Ishikawa (cell line): Measurements from ENCODE around the gene SERPINB11.

Experiments
- CEBPB ChIP-seq: IDR thresholded peaks from 2 replicates; pipeline ENCODE4 v1.6.1; 2012
- CREB1 ChIP-seq: IDR thresholded peaks from 2 replicates; pipeline ENCODE4 v1.6.1; 2012; ENCODE audit warnings: low read depth
- EGR1 ChIP-seq: IDR thresholded peaks from 2 replicates; pipeline ENCODE4 v1.6.1; 2012
- EP300 ChIP-seq: IDR thresholded peaks from 2 replicates; pipeline ENCODE4 v1.6.1; 2012; ENCODE audit warnings: borderline replicate concordance
- FOXM1 ChIP-seq: IDR thresholded peaks from 2 replicates; pipeline ENCODE4 v1.6.1; 2012; ENCODE audit warnings: low read depth, borderline replicate concordance
- RAD21 ChIP-seq: IDR thresholded peaks from 2 replicates; pipeline ENCODE4 v1.6.1; 2012; ENCODE audit warnings: low read depth
- REST ChIP-seq: IDR thresholded peaks from 2 replicates; pipeline ENCODE4 v1.6.1; 2012; ENCODE audit warnings: low read depth, mild to moderate bottlenecking
- TAF1 ChIP-seq: IDR thresholded peaks from 2 replicates; pipeline ENCODE4 v1.6.1; 2012; ENCODE audit warnings: low read depth, mild to moderate bottlenecking
- TCF12 ChIP-seq: IDR thresholded peaks from 2 replicates; pipeline ENCODE4 v1.6.1; 2012; ENCODE audit warnings: low read depth
- TEAD4 ChIP-seq: IDR thresholded peaks from 2 replicates; pipeline ENCODE4 v1.6.1; 2012
- USF1 ChIP-seq: IDR thresholded peaks from 2 replicates; pipeline ENCODE4 v1.6.1; 2012
- TF ChIP-seq, protein P1 (sequence below): IDR thresholded peaks from 2 replicates; pipeline ENCODE4 v1.6.1; 2012

DNA sequence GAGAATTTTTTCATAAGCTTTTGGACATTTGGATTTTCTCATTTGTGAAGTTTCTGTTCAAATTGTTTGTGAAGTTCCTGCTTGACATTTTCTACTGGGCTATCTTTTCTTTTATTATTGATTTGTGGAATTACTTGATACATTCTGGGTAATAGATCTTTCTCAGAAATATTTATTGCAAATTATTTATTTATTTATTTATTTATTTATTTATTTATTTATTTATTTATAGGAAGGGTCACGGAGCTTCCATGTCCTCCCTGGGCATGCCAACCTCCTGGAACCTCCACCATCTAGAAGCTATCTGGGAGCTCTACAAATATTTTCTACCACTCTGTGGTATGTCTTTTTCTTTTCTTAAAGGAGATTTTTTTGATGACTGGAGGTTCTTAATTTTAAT lies 46.7 kb downstream of the SERPINB11 start:
- no peak for TF ChIP-seq TCF12
- TF ChIP-seq USF1 = no peak
- no peak for TF ChIP-seq TAF1
- TF ChIP-seq TEAD4 = no peak
- TF ChIP-seq, protein P1, sequence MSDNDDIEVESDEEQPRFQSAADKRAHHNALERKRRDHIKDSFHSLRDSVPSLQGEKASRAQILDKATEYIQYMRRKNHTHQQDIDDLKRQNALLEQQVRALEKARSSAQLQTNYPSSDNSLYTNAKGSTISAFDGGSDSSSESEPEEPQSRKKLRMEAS = no peak
- no peak for TF ChIP-seq CEBPB
- no peak for TF ChIP-seq FOXM1
- TF ChIP-seq RAD21 = no peak
- no peak for TF ChIP-seq EP300
- no peak for TF ChIP-seq REST
- no peak for TF ChIP-seq EGR1
- TF ChIP-seq CREB1 = no peak
